H9 (cell line): Measurements from ENCODE around the gene TRA2B. TPM values are rescaled to one million over a fixed set of nuclear protein-coding genes. Genes with fewer than 3 reads are reported as not detected.

ENCODE experiments used
- DNase-seq: peaks from one replicate; pipeline ENCODE4 v3.0.0-alpha.2; 2017
- H2AFZ ChIP-seq: one replicate; pipeline ENCODE4 v1.6.1; 2013; ENCODE audit warnings: mild to moderate bottlenecking, low read length, control low read depth, moderate library complexity
- H2AK5ac ChIP-seq: 2 replicates; pipeline ENCODE4 v1.6.1; 2013; ENCODE audit warnings: low read length, control low read depth, mixed read lengths; ENCODE audit not compliant: insufficient read length
- H2BK120ac ChIP-seq: one replicate; pipeline ENCODE4 v1.6.1; 2013; ENCODE audit warnings: low read depth, mild to moderate bottlenecking, low read length, control low read depth, inconsistent platforms; ENCODE audit not compliant: poor library complexity, severe bottlenecking
- H2BK12ac ChIP-seq: 2 replicates; pipeline ENCODE4 v1.6.1; 2013; ENCODE audit warnings: low read length, control low read depth, mixed read lengths, low read depth; ENCODE audit not compliant: insufficient read length
- H2BK15ac ChIP-seq: 2 replicates; pipeline ENCODE4 v1.6.1; 2013; ENCODE audit warnings: low read depth, low read length, control low read depth
- H2BK20ac ChIP-seq: one replicate; pipeline ENCODE4 v1.6.1; 2013; ENCODE audit warnings: low read depth, mild to moderate bottlenecking, low read length, control low read depth, inconsistent platforms; ENCODE audit not compliant: poor library complexity, severe bottlenecking
- H2BK5ac ChIP-seq: 2 replicates; pipeline ENCODE4 v1.6.1; 2013; ENCODE audit warnings: low read length, control low read depth, mixed read lengths; ENCODE audit not compliant: insufficient read length
- H3K14ac ChIP-seq: 2 replicates; pipeline ENCODE4 v1.6.1; 2013; ENCODE audit warnings: low read length, control low read depth; ENCODE audit not compliant: insufficient read depth
- H3K18ac ChIP-seq: 2 replicates; pipeline ENCODE4 v1.6.1; 2013; ENCODE audit warnings: low read depth, mild to moderate bottlenecking, mixed read lengths, low read length, control low read depth; ENCODE audit not compliant: insufficient read length
- H3K23ac ChIP-seq: 2 replicates; pipeline ENCODE4 v1.6.1; 2013; ENCODE audit warnings: low read length, control low read depth, mixed read lengths, low read depth; ENCODE audit not compliant: insufficient read length
- H3K23me2 ChIP-seq: 2 replicates; pipeline ENCODE4 v1.6.1; 2013; ENCODE audit warnings: low read depth, mild to moderate bottlenecking, mixed read lengths, low read length, control low read depth; ENCODE audit not compliant: insufficient read length, poor library complexity, severe bottlenecking
- H3K27ac ChIP-seq: 2 replicates; pipeline ENCODE4 v1.5.1; 2013; ENCODE audit warnings: low read length, control low read depth, mixed read lengths, low read depth; ENCODE audit not compliant: insufficient read length
- H3K27me3 ChIP-seq: 2 replicates; pipeline ENCODE4 v1.6.1; 2013; ENCODE audit warnings: low read length, control low read depth, inconsistent platforms; ENCODE audit not compliant: insufficient read depth
- H3K4ac ChIP-seq: 2 replicates; pipeline ENCODE4 v1.6.1; 2013; ENCODE audit warnings: low read depth, mild to moderate bottlenecking, control low read depth, inconsistent platforms, low read length, moderate library complexity
- H3K4me1 ChIP-seq: 2 replicates; pipeline ENCODE4 v1.6.1; 2013; ENCODE audit warnings: low read length, control low read depth, inconsistent platforms; ENCODE audit not compliant: insufficient read depth
- H3K4me2 ChIP-seq: 2 replicates; pipeline ENCODE4 v1.6.1; 2013; ENCODE audit warnings: low read length, control low read depth, mixed read lengths; ENCODE audit not compliant: insufficient read length, insufficient read depth
- H3K56ac ChIP-seq: 2 replicates; pipeline ENCODE4 v1.6.1; 2013; ENCODE audit warnings: low read depth, mild to moderate bottlenecking, mixed read lengths, low read length, control low read depth; ENCODE audit not compliant: insufficient read length
- H3K79me1 ChIP-seq: 2 replicates; pipeline ENCODE4 v1.6.1; 2013; ENCODE audit warnings: low read depth, mild to moderate bottlenecking, moderate library complexity, low read length, control low read depth, inconsistent platforms; ENCODE audit not compliant: insufficient read depth, poor library complexity, severe bottlenecking
- H3K79me2 ChIP-seq: 2 replicates; pipeline ENCODE4 v1.6.1; 2013; ENCODE audit warnings: low read length, control low read depth, inconsistent platforms; ENCODE audit not compliant: insufficient read depth
- H3K9ac ChIP-seq: 2 replicates; pipeline ENCODE4 v1.6.1; 2013; ENCODE audit warnings: low read length, control low read depth, mixed read lengths; ENCODE audit not compliant: insufficient read length; ENCODE audit errors: extremely low read depth
- H3K9me3 ChIP-seq: one replicate; pipeline ENCODE4 v1.6.1; 2013; ENCODE audit warnings: low read depth, low read length, inconsistent platforms; ENCODE audit not compliant: control insufficient read depth
- H3T11ph ChIP-seq: one replicate; pipeline ENCODE4 v1.6.1; 2013; ENCODE audit warnings: mild to moderate bottlenecking, low read length, control low read depth, inconsistent platforms
- H4K20me1 ChIP-seq: one replicate; pipeline ENCODE4 v1.6.1; 2013; ENCODE audit not compliant: control insufficient read depth, insufficient read length, insufficient read depth
- H4K5ac ChIP-seq: 2 replicates; pipeline ENCODE4 v1.6.1; 2013; ENCODE audit warnings: low read depth, mild to moderate bottlenecking, mixed read lengths, low read length, control low read depth; ENCODE audit not compliant: insufficient read length
- H4K8ac ChIP-seq: replicated peaks from 2 replicates; pipeline ENCODE4 v1.6.1; 2013; ENCODE audit warnings: low read length, control low read depth, mixed read lengths, low read depth; ENCODE audit not compliant: insufficient read length
- H4K91ac ChIP-seq: 2 replicates; pipeline ENCODE4 v1.6.1; 2013; ENCODE audit warnings: low read depth, mild to moderate bottlenecking, moderate library complexity, mixed read lengths, low read length, control low read depth; ENCODE audit not compliant: insufficient read length
- H3K27ac Mint-ChIP-seq, 3 experiments: 2 replicates in 2 of 3; 3 replicates in 1 of 3; pipeline ENCODE4 v1.8.0; 2020 to 2021; ENCODE audit warnings: mixed read lengths in 3 of 3, mild to moderate bottlenecking in 1 of 3, moderate library complexity in 1 of 3
- H3K27me3 Mint-ChIP-seq: 2 replicates; pipeline ENCODE4 v1.8.0; 2021; ENCODE audit warnings: low read depth, mild to moderate bottlenecking, moderate library complexity, mixed read lengths
- H3K36me3 Mint-ChIP-seq, 3 experiments: 2 replicates in 2 of 3; 3 replicates in 1 of 3; pipeline ENCODE4 v1.8.0; 2020 to 2021; ENCODE audit warnings: low read depth in 3 of 3, mixed read lengths in 3 of 3; ENCODE audit not compliant: insufficient read depth in 1 of 3
- H3K4me1 Mint-ChIP-seq, 2 experiments: 2 replicates each; pipeline ENCODE4 v1.8.0; 2020; ENCODE audit warnings: mixed read lengths in 2 of 2
- H3K4me3 Mint-ChIP-seq, 2 experiments: 2 replicates in 1 of 2; 3 replicates in 1 of 2; pipeline ENCODE4 v1.8.0; 2020 to 2021; ENCODE audit warnings: mild to moderate bottlenecking in 2 of 2, mixed read lengths in 2 of 2, moderate library complexity in 1 of 2
- H3K9me3 Mint-ChIP-seq, 2 experiments: 2 replicates in 1 of 2; 3 replicates in 1 of 2; pipeline ENCODE4 v1.8.0; 2020; ENCODE audit warnings: mild to moderate bottlenecking in 2 of 2, mixed read lengths in 2 of 2, moderate library complexity in 1 of 2
- CTCF ChIP-seq: fragments of 200-600 bp; sonication (generic); conservative IDR thresholded peaks from 3 replicates; pipeline ENCODE4 v1.8.0; 2021; ENCODE audit warnings: antibody characterized with exemption, mild to moderate bottlenecking
- WGBS: extraction: QIAGEN DNeasy Blood & Tissue Kit; methylation state at CpG from one replicate; pipeline ENCODE4 v1.1.7; 2013; ENCODE audit warnings: missing lambda C conversion rate, low lambda C conversion rate, mixed read lengths; ENCODE audit not compliant: insufficient read length; ENCODE audit errors: extremely low coverage; 5-methylcytosine and 5-hydroxymethylcytosine counted together
- total RNA-seq: library from RNA; stranded (reverse); gene quantifications from 2 replicates; pipeline ENCODE4 v1.2.1, GENCODE V29; 2021

Gene TRA2B
- total RNA-seq, 1 experiment from 2014 or later: 344 TPM

- no CpG with 5 or more reads among the region's 4 CpGs for WGBS
- Histone ChIP-seq H3K79me1 (no peaks in the 10 kb centered on the region), H3K27ac (no peak overlapping the region), H4K8ac (no peak overlapping the region), H3K4me1 (no peaks in the 10 kb centered on the region), H3K14ac (no peak overlapping the region), H2BK120ac (no peak overlapping the region), H2BK15ac (no peak overlapping the region), H3K79me2 (no peaks in the 10 kb centered on the region), H3K9ac (no peak overlapping the region), H3K9me3 (no peaks in the 10 kb centered on the region), H3K4me2 (no peak overlapping the region), H2AK5ac (no peak overlapping the region), H2BK12ac (no peak overlapping the region), H2AFZ (no peak overlapping the region), H4K91ac (no peak overlapping the region), H3K18ac (no peak overlapping the region), H3K27me3 (no peaks in the 10 kb centered on the region), H2BK5ac (no peak overlapping the region), H2BK20ac (no peak overlapping the region), H3K23me2 (no peaks in the 10 kb centered on the region), H3K56ac (no peak overlapping the region), H3K4ac (no peak overlapping the region), H4K20me1 (no peaks in the 10 kb centered on the region), H3T11ph (no peak overlapping the region), H3K23ac (no peak overlapping the region), H4K5ac (no peak overlapping the region)
- no peak for TF ChIP-seq CTCF
- H3K27me3 Mint-ChIP-seq: no peaks in the 10 kb centered on the region
- DNase-seq: no peak
- H3K4me3 Mint-ChIP-seq: no peak overlapping the region
- H3K36me3 Mint-ChIP-seq: no peaks in the 10 kb centered on the region; a peak in 1 of 7 replicates
- no peak overlapping the region for H3K27ac Mint-ChIP-seq
- peaks cover 5% of the 10 kb centered on the region in 2 experiments for H3K4me1 Mint-ChIP-seq
- H3K9me3 Mint-ChIP-seq: no peaks in the 10 kb centered on the region
Observed at GRCh38 chr3:185881926-185882325, 55.9 kb downstream of the TRA2B start.
